GM19463 (cell line): ENCODE measurements around the gene LIN7A.

Experiments used
- ATAC-seq: cut with Tn5 transposase; IDR thresholded peaks from one replicate; pipeline ENCODE4 v1.9.1; 2021; ENCODE audit warnings: mild to moderate bottlenecking, moderate library complexity; ENCODE audit not compliant: unreplicated experiment

The LIN7A gene

DNA sequence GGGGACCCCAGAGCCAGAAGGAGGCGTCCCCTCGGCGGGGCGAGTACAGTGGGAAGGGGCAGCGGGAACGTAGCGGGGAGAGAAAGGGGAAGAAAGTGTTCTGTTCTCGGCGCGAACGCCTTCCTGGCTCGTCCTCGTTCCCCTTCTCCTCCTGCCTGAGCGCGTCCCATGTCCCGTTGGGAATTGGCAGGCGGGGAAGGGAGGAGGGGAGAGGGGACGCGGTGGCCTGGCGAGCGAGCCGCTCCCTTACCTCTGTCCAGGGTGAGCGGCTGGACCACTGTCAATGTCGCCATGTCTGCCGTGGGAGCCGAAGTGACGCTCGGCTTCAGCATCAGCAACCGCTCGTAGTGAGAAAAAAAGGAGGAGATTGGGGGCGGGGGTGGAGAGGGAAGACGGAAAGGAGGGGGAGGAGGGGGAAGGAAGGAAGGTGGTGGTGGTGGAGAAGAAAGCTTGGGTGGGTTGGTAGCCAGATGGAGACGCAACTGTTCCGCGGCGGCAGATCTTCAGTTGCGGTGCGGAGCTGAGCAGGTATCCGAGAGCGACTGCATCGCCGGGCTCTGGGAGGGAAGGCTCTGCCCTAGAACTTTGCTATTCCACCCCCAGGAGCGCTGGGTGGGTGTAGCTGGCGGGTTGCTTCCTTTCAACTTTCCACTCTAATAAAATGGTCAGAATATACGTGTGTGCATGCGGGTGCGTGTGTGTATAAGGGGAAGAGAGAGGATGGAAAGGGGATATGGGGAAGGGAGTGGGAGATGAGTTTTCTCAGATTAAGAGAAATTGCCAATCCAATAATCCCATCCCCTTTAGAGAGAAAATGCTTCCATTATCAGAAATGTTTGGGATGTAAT, at the start of gene LIN7A:
Gene LIN7A, minus strand, starts transcription at position 544 of the 848 bp plus-strand sequence. Its CDS starts 212 bp downstream, at position 332.
- peak; percentile 27 for ATAC-seq

DNA sequence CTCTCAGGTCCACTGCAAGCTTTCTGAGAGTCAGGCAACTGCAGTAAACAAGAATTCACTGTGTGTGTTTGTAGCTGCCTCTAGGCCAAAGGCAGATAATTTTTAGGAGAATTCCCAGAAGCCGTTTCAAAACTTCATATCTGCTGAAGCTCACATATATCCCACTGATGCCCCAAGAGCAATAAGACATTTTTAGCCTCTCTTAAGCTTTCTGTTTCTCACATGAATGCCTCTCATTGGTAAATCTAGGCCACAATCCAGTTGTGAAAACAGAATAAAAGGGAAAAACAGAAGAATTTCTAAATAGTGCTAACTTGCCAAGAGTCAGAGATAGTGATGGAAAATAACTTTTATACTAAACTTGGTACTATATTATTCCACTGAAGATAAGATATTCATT, 48.5 kb upstream of the LIN7A start:
- no peak for ATAC-seq

DNA sequence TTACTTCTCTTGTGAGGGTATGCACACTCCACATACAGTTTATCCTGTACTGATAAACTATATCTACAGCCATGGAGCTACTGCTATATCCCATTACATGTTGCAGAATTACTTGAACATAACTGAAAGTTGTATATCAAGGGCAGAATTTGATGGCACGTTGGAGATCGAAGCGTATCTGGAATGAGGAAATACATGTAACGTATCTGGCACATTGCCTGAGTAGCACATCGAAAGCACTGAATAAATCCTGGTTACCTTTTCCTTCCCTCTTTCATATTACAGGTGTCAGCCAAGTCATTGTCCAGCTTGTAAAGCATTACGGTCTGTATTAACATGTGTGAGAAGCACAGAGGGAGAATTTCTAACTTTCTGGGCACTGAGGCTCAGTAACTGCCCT, 42.1 kb upstream of the LIN7A start:
- ATAC-seq: no peak

DNA sequence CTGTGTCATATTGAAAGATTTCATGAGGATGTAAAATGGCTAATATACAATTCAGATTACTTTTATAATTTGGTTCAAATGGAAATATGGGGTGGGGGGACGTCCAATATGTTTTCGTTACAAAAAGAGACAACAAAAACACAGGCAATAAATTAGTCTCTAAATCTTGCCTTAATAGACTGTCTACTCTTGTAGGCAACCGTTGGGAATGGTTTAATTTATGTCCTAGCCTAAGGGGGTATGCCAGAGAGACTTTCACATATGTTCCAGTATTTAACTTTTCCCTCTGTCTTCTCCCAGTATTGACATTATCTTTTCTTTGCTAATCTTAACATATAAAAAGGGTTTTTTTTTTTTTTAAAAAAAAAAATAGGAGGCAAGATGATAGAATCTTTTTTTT, 41.5 kb upstream of the LIN7A start:
- no peak for ATAC-seq

GRCh38 chr12:80977346-80977745, 39.6 kb upstream of the LIN7A start:
- ATAC-seq: no peak

DNA sequence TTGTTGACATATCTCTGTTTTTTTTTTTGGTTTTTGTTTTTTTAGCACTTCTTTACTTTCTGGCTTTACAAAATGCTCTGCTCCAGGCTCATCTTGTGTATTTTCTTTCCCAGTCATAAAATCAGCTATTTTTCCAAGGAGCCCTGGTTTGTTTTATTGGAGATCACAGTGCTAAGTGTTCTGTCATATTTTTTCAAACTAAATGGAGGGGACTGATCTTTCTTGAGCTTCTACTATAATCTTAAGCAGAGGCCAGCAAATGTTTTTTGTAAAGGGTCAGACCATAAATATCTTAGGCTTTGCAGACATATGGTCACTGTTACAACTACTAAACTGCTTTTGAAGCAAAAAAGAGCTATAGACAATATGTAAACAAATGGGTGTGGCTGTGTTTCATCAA, 30.6 kb upstream of the LIN7A start:
- ATAC-seq: no peak

DNA sequence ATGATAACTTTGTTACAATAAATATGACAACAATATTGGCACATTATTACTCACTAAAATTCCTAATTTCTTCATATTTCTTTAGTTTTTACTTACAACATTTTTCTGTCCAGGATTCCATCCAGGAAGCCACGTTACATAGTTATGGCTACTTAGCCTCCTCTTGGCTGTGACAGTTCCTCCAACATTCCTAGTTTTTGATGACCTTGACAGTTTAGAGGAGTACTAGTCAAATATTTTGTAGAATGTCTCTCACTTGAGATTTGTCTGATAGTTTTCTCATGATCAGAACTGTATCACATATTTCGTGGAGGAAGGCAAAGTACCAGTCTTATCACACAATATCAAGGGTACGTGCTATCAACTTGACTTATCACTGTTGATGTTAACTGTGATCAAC, 29.8 kb upstream of the LIN7A start:
- ATAC-seq: no peak

DNA sequence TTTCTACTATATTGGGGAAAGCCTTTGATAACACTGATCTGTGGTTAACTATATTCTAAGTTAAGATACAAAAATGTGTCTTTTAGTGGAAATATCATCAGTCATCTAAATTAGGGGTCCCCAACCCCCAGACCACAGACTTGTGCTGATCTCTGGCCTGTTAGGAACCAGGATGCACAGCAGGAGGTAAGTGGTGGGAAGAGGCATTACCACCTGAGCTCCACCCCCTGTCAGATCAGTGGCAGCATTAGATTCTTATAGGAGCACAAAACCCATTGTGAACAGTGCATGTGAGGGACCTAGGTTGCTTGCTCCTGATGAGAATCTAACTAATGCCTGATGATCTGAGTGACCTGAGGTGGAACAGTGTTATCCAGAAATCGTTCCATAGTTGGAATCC, 28.3 kb upstream of the LIN7A start:
- no peak for ATAC-seq

- ATAC-seq: no peak
Observed at GRCh38 chr12:80958162-80958561, 20.4 kb upstream of the LIN7A start.

DNA sequence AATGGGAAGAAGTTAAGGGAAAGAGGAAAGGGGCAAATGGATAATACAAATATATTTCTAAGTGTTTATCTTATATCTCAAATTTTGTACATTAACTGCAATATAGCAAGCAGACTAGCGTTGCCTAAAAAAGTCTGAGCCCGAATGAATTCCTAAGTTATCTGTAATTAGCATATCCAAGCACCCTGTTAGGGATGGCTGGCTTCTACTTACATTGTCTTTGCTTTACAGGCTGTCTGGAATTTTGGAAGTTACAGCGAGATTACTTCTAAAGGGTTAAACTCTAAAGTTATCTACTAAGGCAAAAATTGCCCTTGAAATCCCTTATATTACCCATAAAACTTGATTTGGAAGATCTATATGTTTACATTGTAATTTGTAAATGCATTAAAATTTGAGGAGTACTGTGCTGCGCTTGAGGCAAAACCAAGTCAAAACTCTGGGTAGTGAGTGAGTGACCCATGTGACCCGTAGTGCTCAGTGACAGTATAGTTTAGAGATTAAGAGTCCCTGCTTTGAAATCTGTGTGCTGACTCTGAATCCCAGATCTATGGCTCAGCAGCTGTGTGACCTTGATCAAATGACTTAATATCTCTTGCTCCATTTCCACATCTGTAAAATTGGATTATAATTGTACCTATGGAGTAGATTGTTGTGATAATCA, 17.3 kb upstream of the LIN7A start:
- no peak for ATAC-seq

DNA sequence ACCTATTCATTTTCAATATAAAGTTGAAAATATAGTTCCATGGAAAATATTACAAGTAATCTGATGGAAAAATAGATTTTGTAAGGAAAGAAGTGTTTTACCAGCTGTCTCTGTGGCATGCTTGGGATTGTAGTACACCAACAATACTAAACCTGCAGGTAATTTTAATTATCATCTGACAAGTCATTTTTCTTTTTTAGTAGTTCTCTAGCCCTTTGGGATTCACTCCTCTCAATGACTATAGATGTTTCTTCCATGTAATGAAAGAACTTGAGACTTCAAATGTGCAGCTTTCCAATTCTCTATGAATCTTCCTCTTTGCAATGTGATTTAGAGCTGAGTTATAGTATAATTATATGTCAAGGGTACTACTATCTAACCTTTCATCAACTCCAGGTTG, 14.7 kb upstream of the LIN7A start:
- no peak for ATAC-seq

DNA sequence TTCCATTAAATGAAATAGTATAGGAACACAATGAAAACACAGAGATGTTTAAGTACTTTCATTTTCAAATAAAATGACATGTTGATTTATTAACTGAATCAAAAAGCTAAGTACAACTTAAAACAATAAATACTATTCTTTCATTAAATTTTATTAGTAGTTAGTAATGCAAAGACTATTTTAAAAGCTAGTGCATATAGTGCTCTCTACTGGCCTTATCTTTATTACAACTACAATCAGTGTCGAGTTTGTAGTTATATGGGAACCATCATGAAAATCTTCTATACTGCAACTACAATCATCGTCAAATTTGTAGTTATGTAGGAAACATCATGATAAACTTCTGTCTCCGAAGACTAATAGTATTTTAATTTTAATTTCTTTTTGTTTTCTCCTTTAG, 8.9 kb upstream of the LIN7A start:
- no peak for ATAC-seq

- no peak for ATAC-seq
Observed at GRCh38 chr12:80943338-80943737, 5.6 kb upstream of the LIN7A start.

DNA sequence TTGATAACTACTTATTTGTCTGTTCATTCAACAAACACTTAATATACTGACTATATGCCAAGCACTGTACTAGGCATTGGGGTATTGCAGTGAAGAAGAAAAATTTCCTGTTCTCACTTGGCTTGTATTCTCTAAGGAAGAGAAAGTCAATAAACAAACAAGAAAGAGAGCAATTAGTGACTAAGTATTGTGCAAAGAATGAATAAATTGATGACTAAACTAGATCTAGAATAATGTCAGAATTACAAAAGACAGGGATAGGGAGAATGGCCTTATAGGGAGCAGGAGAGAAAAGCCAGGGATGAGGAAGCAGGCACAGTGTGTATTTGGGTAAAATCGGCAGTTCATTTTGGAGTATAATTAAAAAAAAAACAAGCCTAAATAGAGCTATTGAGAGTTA, 4.2 kb upstream of the LIN7A start:
- ATAC-seq: no peak

DNA sequence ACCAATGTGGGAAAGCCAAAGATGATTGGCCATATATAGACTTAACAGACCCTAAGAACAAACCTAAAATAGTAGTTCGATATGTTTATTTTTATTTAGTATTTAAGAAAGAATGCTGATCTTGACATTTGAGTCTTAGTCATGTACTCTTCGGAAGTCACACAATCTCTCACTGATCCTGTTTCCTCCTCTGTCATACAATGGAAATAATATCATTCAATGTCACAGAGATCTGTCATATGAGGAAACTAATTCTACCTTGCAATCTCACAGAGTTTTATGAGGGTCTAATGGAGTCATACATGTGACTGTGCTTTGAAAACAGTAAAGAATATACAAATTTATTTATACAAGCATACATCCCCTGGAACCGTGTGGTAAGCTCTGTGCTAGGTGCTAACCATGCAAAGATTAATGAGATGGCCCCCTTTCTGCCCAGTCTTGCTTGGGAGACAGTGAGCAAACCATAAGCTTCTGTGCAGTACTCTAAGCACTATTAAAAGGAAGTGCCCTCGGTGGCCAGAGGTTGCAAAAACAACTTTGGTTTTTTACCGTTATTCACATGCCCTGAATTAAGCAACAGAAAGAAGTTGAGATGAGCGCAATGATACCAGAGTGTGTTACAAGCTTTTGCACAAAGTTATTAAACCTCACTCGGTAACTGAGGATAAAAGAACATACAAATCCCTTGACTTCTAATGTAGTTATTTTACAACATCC, 1.7 kb upstream of the LIN7A start:
- ATAC-seq: no peak

DNA sequence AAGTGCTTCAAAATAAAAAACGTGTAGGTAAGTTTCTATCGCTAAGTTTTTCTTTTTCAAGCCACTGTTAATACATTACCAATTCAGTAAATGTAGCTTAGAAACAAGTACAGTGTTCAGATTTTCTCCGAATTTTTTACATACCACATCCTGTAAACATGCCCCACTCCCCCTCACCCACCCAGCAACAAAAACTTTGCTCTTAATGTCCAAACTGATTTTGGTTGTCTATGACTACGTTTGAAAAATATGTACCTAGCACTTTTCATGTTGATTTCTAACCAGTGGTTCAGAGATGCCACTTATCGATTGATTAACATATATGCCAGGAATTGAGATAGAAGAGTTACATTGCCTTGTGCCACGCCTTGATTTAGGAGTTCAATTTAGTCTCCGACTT, 663 bp upstream of the LIN7A start:
- ATAC-seq: no peak

GRCh38 chr12:80936642-80937390, 918 bp downstream of the LIN7A start:
- ATAC-seq: peak; percentile 47

DNA sequence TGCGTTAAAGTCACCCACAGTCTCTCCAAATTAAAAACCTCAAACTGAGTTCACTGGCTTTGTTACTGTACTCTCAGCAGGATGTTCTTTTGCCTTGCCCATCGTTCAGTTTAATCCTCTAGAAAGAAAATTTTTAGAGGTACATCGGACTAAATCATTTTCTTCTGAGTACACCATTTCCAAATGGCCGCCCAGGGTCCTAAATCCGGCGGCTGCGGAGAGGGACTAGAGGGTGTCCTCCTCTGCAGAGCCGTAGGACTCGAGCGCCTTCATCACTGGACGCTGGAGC, 1.4 kb downstream of the LIN7A start:
- ATAC-seq: no peak

GRCh38 chr12:80935111-80935510, 2.6 kb downstream of the LIN7A start:
- no peak for ATAC-seq

DNA sequence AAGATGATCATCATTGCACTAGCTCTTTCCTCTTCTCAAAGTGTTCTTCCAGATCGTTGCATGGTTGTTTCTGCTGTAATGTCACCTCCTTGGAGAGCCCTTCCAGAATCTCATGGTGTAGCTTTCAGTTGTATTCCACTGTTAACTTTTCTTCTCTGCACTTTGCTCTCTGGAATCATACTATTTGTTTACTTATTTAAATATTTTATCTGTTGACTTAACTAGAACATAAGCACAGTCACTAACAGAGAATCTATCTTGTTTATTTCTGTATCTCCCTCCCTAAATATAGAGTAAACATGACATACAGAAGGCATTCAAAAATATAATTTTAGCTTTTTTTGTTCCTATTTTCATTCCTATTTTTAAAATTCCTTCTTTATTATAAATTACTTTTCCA, 11.8 kb downstream of the LIN7A start:
- no peak for ATAC-seq

DNA sequence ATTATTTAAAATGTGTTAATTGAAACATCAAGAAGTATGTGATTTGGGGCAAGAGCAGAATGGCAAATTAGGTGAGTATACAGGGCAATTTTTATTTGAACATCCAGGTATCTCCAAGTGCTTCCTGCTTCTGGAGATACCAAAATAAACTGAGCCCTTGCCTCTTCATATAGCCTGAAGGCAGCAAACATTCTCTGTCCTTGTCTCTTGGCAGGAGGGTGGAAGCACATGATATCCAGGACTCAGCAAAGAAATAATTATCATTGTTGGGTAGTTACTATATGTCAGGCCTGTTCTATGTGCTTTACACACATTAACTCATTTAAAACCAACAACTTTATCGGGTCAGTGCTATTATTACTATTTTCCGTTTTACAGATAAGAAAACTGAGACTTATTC, 12.5 kb downstream of the LIN7A start:
- ATAC-seq: no peak
